Osteocyte (in vitro differentiated cells): ENCODE results near the gene TEX36. TPM values are rescaled to one million over a fixed set of nuclear protein-coding genes. Genes with fewer than 3 reads are reported as not detected.

Source experiments
- DNase-seq: peaks from one replicate; pipeline ENCODE4 v3.0.0; 2021; ENCODE audit warnings: mixed read lengths; ENCODE audit not compliant: unreplicated experiment; ENCODE audit errors: extremely low spot score
- H3K27ac Mint-ChIP-seq: one replicate; pipeline ENCODE4 v1.8.0; 2021; ENCODE audit warnings: mild to moderate bottlenecking, mixed read lengths; ENCODE audit not compliant: unreplicated experiment
- H3K27me3 Mint-ChIP-seq: one replicate; pipeline ENCODE4 v1.8.0; 2021; ENCODE audit warnings: mixed read lengths; ENCODE audit not compliant: unreplicated experiment
- H3K36me3 Mint-ChIP-seq: one replicate; pipeline ENCODE4 v1.8.0; 2021; ENCODE audit warnings: mixed read lengths; ENCODE audit not compliant: unreplicated experiment
- H3K4me1 Mint-ChIP-seq: one replicate; pipeline ENCODE4 v1.8.0; 2021; ENCODE audit warnings: mixed read lengths; ENCODE audit not compliant: unreplicated experiment
- H3K4me3 Mint-ChIP-seq: one replicate; pipeline ENCODE4 v1.8.0; 2021; ENCODE audit warnings: mild to moderate bottlenecking, moderate library complexity, mixed read lengths; ENCODE audit not compliant: unreplicated experiment
- H3K9me3 Mint-ChIP-seq: one replicate; pipeline ENCODE4 v1.8.0; 2021; ENCODE audit warnings: mixed read lengths; ENCODE audit not compliant: unreplicated experiment
- total RNA-seq: library from RNA; stranded (reverse); gene quantifications from 2 replicates; pipeline ENCODE4 v1.2.1, GENCODE V29; 2021
- TF ChIP-seq, protein P1 (sequence below): fragments of 200-600 bp; sonication (generic); IDR thresholded peaks from 2 replicates; pipeline ENCODE4 v1.5.0; 2021; ENCODE audit warnings: antibody characterized with exemption, mild to moderate bottlenecking, moderate library complexity

Gene TEX36
- total RNA-seq, 1 donor from 2014 or later = not detected

DNA sequence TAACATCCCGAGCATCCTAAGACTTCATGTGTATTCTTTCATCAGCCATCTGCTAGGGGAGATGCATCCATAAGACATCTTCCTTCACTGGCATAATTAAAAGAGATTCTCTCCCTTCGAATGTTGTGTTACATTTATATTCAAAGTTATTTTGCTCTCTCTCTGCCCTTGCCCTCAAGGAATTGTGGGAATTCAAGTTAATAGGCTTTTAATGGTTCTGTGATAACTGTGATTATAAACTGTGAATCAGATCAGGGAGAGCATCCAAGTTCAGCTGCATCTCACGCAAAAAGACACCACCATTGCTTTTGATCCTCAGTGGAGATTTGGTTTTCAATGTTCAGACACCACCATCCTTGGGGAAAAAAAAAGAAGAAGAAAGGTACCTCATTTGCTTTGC lies 9.2 kb upstream of the TEX36 start:
- TF ChIP-seq, protein P1, sequence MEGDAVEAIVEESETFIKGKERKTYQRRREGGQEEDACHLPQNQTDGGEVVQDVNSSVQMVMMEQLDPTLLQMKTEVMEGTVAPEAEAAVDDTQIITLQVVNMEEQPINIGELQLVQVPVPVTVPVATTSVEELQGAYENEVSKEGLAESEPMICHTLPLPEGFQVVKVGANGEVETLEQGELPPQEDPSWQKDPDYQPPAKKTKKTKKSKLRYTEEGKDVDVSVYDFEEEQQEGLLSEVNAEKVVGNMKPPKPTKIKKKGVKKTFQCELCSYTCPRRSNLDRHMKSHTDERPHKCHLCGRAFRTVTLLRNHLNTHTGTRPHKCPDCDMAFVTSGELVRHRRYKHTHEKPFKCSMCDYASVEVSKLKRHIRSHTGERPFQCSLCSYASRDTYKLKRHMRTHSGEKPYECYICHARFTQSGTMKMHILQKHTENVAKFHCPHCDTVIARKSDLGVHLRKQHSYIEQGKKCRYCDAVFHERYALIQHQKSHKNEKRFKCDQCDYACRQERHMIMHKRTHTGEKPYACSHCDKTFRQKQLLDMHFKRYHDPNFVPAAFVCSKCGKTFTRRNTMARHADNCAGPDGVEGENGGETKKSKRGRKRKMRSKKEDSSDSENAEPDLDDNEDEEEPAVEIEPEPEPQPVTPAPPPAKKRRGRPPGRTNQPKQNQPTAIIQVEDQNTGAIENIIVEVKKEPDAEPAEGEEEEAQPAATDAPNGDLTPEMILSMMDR = no peak
- Mint-ChIP-seq H3K4me1 (no peaks in the 10 kb centered on the region), H3K27me3 (peaks cover 33% of the 10 kb centered on the region), H3K9me3 (no peaks in the 10 kb centered on the region), H3K4me3 (no peak overlapping the region), H3K27ac (no peak overlapping the region), H3K36me3 (no peaks in the 10 kb centered on the region)
- no peak for DNase-seq

DNA sequence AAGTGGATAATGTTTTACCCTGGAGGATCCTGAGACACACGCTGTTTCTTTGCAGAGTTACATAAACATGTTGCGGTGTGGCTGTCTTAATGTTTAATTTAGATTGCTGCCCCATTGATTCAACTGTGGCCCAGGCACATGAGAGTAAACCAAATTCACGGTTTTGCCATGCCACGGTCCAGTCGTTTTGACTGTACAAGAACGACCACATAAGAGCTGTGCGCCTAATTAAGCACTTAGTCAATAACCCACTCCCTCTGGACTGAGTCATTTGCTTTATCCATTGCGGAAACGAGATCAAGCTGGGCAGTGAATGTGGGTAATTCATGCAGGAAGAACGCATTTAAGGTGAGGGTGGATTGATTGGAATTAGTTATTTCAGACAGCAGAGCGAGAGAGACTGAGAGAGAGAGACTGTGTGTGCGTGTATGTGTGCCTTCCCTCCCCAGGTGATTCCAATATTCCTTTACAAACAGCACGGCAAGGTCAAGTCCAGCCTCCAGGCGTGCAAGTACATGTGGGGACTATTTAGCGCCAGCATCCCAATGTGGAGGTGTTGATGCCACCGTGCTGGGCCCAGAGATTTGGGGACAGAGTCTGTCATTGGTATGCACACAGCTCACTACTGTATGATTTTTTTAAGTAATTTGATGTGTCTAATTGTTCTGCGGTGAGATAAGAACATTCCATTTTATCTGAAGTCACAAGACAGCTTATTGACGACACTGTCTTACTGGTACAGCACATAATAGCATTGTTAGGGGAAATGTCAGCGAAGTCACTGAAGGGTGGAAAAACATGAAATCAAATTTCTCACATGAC lies 8.4 kb upstream of the TEX36 start:
- H3K27ac Mint-ChIP-seq = no peak overlapping the region
- no peaks in the 10 kb centered on the region for H3K4me1 Mint-ChIP-seq
- no peak for DNase-seq

GRCh38 chr10:125689955-125690569 lies 7.1 kb upstream of the TEX36 start:
- Mint-ChIP-seq H3K27ac (no peak overlapping the region), H3K9me3 (no peaks in the 10 kb centered on the region), H3K4me1 (no peaks in the 10 kb centered on the region), H3K27me3 (peaks cover 31% of the 10 kb centered on the region), H3K4me3 (no peak overlapping the region), H3K36me3 (no peaks in the 10 kb centered on the region)
- TF ChIP-seq, protein P1 = no peak
- no peak for DNase-seq

More for the DNA sequence above, 8.4 kb upstream of the TEX36 start:
- Mint-ChIP-seq H3K36me3 (no peaks in the 10 kb centered on the region), H3K4me3 (no peak overlapping the region), H3K9me3 (no peaks in the 10 kb centered on the region), H3K27me3 (peaks cover 33% of the 10 kb centered on the region)
- TF ChIP-seq, protein P1 = no peak

GRCh38 chr10:125687507-125688185 lies 4.7 kb upstream of the TEX36 start:
- Mint-ChIP-seq H3K9me3 (no peaks in the 10 kb centered on the region), H3K4me1 (no peaks in the 10 kb centered on the region), H3K4me3 (no peak overlapping the region), H3K27ac (no peak overlapping the region), H3K27me3 (peaks cover 35% of the 10 kb centered on the region), H3K36me3 (no peaks in the 10 kb centered on the region)
- TF ChIP-seq, protein P1 = no peak
- DNase-seq = no peak

GRCh38 chr10:125684581-125684980 lies 1.6 kb upstream of the TEX36 start:
- H3K4me3 Mint-ChIP-seq = no peak overlapping the region
- no peak overlapping the region for H3K27ac Mint-ChIP-seq
- TF ChIP-seq, protein P1 = no peak
- DNase-seq = no peak
- H3K9me3 Mint-ChIP-seq = no peaks in the 10 kb centered on the region
- H3K27me3 Mint-ChIP-seq = peaks cover 30% of the 10 kb centered on the region
- no peaks in the 10 kb centered on the region for H3K4me1 Mint-ChIP-seq
- no peaks in the 10 kb centered on the region for H3K36me3 Mint-ChIP-seq
